Measurements from ENCODE around the gene CPNE5. TPM values are rescaled to one million over a fixed set of nuclear protein-coding genes. Genes with fewer than 3 reads are reported as not detected.

Gene CPNE5
- total RNA-seq, 3 donors from 2014 or later (not counting 1 experiment from before 2014, with no cell fraction given), result 1.2 to 8.5 (median 2.0) TPM

GRCh38 chr6:36871686-36872085, 32.4 kb upstream of the CPNE5 start:
- H3K27me3 Mint-ChIP-seq (ENCODE audit: low read depth in 2 of 2), result no peaks in the 10 kb centered on the region
- ATAC-seq (no peak), DNase-seq (no peak)
- H3K4me3 Mint-ChIP-seq, result no peak overlapping the region
- 98% methylated on average over 2 of the region's 3 CpGs for WGBS (ENCODE audit: insufficient coverage)
- intact Hi-C loops (cut with micrococcal nuclease), result no loop called here
- no peaks in the 10 kb centered on the region for H3K9me3 Mint-ChIP-seq
- Histone ChIP-seq H3K4me1 (ENCODE audit: control insufficient read depth, insufficient read depth, low read length) (peaks cover 10% of the 10 kb centered on the region), H3K4me3 (ENCODE audit: low read length) (no peak overlapping the region), H3K9me3 (ENCODE audit: control insufficient read depth, insufficient read depth, low read length) (no peaks in the 10 kb centered on the region), H3K27ac (ENCODE audit: low read length) (no peak overlapping the region), H3K27me3 (ENCODE audit: control insufficient read depth, insufficient read depth, low read length) (no peaks in the 10 kb centered on the region), H3K36me3 (ENCODE audit: control insufficient read depth, insufficient read depth, low read length) (peaks cover 13% of the 10 kb centered on the region)
- H3K36me3 Mint-ChIP-seq, result peaks cover 11% of the 10 kb centered on the region
- H3K4me1 Mint-ChIP-seq, result peaks cover 36 to 44% of the 10 kb centered on the region in 2 donors
- H3K27ac Mint-ChIP-seq, result no peak overlapping the region
- TF ChIP-seq CTCF (IDR thresholded peaks at IDR 0.05), result no peak

GRCh38 chr6:36867471-36868224, 28.4 kb upstream of the CPNE5 start:
- no peak overlapping the region for H3K4me3 Mint-ChIP-seq
- H3K36me3 Mint-ChIP-seq, result peaks cover 11% of the 10 kb centered on the region
- no peak for DNase-seq
- no peak overlapping the region for H3K4me3 ChIP-seq (ENCODE audit: low read length)
- peaks cover 26 to 39% of the 10 kb centered on the region in 2 donors for H3K4me1 Mint-ChIP-seq
- 88% methylated on average over 3 of the region's 4 CpGs for WGBS (ENCODE audit: insufficient coverage)
- no peak for ATAC-seq
- no peak for TF ChIP-seq CTCF (IDR thresholded peaks at IDR 0.05)
- no peaks in the 10 kb centered on the region for H3K4me1 ChIP-seq (ENCODE audit: control insufficient read depth, insufficient read depth, low read length)
- H3K27me3 ChIP-seq (ENCODE audit: control insufficient read depth, insufficient read depth, low read length), result no peaks in the 10 kb centered on the region
- no peaks in the 10 kb centered on the region for H3K27me3 Mint-ChIP-seq (ENCODE audit: low read depth in 2 of 2)
- no peaks in the 10 kb centered on the region for H3K9me3 Mint-ChIP-seq
- H3K9me3 ChIP-seq (ENCODE audit: control insufficient read depth, insufficient read depth, low read length), result no peaks in the 10 kb centered on the region
- no peak overlapping the region for H3K27ac ChIP-seq (ENCODE audit: low read length)
- H3K27ac Mint-ChIP-seq, result no peak overlapping the region
- peaks cover 25% of the 10 kb centered on the region for H3K36me3 ChIP-seq (ENCODE audit: control insufficient read depth, insufficient read depth, low read length)
- intact Hi-C loops (cut with micrococcal nuclease), result no loop called here

- Histone ChIP-seq H3K36me3 (ENCODE audit: control insufficient read depth, insufficient read depth, low read length) (peaks cover 27% of the 10 kb centered on the region), H3K9me3 (ENCODE audit: control insufficient read depth, insufficient read depth, low read length) (no peaks in the 10 kb centered on the region), H3K27ac (ENCODE audit: low read length) (no peak overlapping the region), H3K4me3 (ENCODE audit: low read length) (no peak overlapping the region), H3K4me1 (ENCODE audit: control insufficient read depth, insufficient read depth, low read length) (no peaks in the 10 kb centered on the region), H3K27me3 (ENCODE audit: control insufficient read depth, insufficient read depth, low read length) (no peaks in the 10 kb centered on the region)
- ATAC-seq (no peak), DNase-seq (no peak)
- no peak for TF ChIP-seq CTCF (IDR thresholded peaks at IDR 0.05)
- H3K27me3 Mint-ChIP-seq (ENCODE audit: low read depth in 2 of 2), result no peaks in the 10 kb centered on the region
- intact Hi-C loops (cut with micrococcal nuclease), result no loop called here
- no peaks in the 10 kb centered on the region for H3K9me3 Mint-ChIP-seq
- peaks cover 11% of the 10 kb centered on the region for H3K36me3 Mint-ChIP-seq
- no peak overlapping the region for H3K4me3 Mint-ChIP-seq
- H3K4me1 Mint-ChIP-seq, result peaks cover 22 to 38% of the 10 kb centered on the region in 2 donors
- H3K27ac Mint-ChIP-seq, result peak overlapping the region in 1 of 2 donors; percentile 22
- WGBS (ENCODE audit: insufficient coverage), result 85% methylated on average over 2 of the region's 2 CpGs
Observed at GRCh38 chr6:36865835-36866234, 26.6 kb upstream of the CPNE5 start.

All from natural killer cell (primary cell).